ENCODE results near the gene DNAJB13.
"Not testable (repeated sequence)": the region's sequence is repeated elsewhere in the genome, so short reads cannot be mapped to it uniquely, and the experiment has no call there.

Gene DNAJB13

DNA sequence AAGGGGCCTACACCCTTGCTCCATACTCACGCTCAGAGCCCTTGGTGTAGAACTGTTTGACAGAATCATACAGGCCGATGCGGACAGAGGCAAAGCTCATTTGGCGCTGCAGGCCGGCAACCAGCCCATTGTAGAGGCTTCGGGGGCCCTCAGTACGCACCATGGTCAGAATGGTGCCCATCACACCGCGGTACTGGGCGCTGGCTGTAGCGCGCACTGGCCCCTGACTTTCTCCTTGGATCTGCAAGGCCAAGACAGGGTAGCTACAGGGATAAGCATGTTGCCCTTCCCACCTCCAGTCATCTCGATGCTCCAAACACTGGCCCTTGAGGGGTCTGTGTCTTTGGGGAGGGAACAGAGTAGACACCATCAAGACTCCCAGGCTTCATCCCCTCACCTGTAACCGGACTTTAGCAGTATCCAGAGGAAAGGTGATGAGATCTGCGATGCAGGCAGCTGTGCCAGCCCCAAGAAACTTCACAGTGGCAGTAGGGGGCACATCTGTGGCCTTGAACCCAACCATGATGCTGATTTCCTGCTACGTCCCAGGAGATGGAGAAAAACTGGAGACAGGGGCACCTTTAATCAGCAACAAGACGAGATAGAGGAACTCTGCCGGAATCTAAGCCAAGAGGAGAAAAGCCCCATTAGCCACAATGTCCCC, 27.2 kb downstream of the DNAJB13 start:
- no peak for DNase-seq

DNA sequence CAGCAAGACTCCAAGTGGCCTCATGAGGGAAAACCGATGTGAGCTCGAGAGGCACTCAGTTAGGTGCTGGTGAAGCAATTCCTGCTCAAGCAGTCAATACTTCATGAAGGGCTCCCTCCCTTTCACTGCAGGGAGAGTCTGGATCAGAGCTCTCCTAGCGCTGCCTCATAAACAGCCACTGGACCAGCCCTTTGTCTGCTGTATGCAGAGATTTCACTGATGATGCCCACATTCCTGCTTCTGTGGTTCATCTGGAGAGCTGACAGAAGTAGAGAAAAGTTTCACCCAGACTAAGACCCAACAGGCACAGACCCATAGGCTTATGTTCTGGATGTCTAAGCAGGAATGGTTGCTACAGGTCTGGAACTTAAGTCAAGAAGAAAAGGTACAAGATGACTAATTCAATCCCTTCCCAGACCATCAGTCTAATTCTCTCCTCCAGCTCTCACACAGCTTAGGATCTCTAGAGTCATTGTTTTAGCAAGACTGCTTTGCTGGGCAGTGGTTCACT, 27.8 kb downstream of the DNAJB13 start:
- DNase-seq: peak in 1 of 5 experiments; percentile 42

DNA sequence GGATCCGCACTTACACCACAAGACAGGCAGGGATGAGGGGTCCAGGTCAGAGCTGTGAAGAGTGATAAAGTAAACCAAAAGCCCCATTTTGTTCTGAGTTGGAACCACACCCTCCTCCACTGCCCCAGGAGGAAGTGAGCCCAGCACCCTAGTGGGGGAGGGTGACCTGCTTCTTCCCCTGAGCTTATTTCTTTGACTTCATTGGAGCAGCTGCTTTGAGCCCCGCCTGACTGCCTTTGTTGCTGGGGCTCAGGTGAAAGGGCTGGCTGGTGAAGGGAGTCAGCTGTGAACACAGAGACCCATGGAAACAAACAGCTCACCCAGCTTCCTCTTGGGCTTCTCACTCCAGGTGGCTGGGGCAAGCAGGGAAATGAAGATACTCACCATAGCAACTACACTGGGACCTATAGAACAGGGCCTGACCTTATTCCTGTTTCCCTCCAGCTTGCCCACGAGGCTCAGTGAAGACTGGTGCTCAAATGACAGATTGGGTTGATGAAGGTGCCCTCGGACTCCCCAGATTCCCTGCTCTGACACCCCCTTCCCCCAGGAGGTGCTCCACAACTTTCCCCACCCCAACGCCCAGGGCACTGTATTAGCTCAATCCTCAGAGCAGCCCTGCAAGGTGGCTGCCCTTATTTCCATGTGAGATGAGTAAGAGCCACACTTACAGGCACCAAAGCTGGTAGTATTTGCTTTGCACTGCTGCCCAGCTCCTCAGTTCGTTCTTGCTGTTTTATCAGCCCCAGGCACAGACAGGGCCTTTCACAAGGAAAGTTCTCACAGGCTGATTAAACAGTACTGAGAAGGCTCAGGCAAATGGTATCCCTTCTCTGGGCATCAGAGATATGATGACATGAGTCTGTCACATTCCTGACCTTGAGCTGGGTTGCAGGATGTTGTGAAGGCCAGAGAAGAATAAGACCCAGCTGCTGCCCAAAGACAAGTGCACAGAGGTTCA, 29.5 kb downstream of the DNAJB13 start:
- DNase-seq: peak; percentile 26 to 94 (median 71)

DNA sequence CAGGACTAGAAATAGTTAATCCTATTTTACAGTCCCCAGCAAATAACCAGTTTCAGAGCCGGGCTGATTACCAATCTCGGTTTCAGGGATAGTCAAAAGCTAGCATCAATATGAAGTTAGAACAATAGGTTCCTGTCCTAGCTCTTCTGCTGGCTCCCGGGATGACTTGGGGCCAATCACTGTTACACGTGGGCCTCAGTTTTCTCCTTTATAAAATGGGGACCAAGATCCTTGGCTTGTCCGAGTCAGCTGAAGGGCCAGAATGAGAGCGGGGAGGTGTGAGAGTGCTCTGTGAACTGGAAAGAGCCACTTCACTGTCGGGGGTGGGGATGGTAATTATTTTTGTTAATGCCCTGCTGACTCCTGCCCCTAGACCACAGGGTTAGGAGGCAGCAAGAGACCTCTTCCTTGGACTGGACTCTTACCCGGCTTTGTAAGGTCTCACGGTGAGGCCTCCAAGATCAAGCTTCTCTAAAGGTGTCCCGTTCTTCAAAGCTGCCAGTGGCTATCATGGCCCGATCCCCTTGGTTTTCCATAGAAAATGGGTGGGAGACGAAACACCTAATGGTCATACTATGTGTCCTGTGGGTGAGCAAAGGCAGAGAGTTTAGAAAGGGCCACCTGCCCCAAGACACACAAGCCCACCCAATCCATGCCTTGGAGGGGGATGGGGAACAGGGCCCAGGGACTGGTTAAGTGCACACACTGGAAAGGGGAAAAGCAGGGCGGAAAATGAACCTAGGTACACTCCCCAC, 30.4 kb downstream of the DNAJB13 start:
- DNase-seq: no peak

DNA sequence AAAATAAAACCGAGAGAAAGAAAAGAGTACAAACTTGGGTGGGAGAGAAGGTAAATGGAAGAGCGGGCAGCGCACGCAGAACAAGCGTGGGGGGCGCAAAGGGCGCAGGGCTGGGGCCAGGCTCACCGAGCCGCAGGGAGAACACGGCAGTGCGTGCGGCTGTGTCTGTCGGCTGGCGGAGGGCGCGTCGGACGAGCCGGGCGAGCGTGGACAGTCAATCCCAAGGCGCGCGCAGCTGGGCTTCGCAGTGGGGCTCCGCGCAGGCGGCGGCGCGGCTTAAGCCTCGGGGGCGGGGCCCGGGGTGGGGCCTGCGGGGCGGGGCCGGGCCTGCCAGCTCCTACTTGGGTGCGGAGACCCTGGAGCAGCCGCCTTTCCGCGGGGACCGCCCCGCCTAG, 31.8 kb downstream of the DNAJB13 start, which contains the start of gene UCP2:
TSS of gene UCP2 (minus strand) at position 249 of the 395 bp plus-strand sequence. CDS start 4,465 bp downstream, outside the sequence.
- peak; percentile 59 to 88 (median 79) for DNase-seq

DNA sequence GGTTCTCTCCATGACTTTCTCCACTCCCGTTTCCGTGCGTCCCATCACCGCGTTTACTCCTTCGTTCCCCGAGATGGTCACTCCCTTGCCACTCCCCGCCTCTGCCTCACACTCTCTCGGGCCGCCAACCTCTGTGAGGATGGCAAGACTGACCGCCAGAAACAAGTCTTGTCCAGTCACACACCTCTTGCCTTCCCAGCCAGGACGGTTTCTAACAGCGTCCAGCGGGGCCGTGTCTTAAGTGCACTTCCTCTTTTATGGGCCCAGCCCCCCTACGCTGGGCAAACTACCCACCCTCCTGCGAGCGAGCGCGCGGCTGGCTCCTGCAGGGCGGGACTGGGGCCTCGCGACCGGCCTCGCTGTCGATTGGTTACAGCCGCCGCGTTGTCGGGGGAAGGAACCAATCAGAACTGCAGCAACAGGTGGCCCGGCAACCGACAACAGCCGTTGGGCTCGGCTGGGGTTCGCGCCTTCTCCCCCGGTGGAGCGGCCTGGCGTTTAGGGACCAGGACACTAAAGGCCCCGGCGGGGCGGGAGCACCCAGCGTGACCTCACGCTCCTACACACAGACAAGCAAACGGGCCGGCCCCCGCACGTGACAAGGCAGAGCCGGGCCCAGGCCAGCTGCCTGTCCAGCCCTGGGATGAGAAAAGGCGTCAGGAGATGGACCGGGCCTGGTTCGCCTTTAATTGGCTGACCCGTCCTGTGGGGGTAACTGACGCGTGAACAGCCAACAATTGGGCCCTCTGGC, 32.3 kb downstream of the DNAJB13 start:
- DNase-seq: peak; percentile 83 to 98 (median 90)

DNA sequence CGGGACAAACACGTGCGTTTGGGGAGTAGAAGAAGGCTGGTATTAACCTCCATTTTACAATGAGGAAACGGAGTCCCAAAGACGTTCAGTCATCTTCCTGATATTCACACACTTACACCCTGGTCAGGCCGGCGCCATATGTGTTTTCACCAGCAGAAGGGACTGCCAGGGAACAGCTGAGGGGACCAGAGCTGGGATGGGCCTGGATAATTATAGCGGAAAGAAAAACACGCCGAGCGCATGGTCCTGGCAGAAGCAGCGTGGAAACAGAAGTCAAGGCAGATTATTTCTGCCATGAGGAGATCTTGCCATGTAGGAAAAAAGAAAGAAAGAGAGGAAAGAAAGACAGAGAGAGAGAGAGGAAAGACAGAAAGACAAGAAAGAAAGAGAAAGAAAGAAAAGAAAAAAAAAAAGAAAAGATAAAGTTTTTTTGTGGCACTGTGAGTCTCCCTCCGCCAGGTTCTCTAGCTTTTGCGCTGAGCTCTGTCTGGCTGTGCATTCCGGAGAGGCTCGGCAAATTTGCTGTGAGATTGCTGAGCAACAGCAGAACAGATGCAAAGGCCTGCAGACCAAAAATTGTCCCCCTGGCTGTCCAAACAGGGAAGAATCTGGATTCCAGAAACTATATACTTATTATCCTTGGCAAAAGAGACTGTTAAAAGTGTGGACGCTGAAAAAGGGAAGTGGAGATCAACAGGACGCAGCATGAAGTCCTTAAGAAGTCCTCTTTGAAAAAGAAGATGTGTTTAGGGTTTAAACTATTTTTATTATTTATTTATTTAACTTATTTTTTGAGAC, 33.1 kb downstream of the DNAJB13 start:
- no peak for DNase-seq

DNA sequence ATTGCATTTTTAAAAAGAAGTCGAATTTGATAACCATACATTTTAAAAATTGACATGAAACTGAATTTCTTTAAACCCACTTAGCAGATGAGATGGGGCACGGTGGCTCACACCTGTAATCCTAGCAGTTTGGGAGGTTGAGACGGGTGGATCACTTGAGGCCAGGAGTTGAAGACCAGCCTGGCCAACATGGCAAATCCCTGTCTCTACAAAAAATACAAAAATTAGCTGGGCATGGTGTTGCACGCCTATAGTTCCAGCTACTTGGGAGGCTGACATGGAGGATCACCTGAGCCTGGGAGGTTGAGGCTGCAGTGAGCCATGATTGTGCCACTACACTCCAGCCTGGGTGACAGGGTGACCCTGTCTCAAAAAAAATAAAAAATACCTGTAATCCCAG, 34.8 kb downstream of the DNAJB13 start:
- DNase-seq: not testable (repeated sequence)

DNA sequence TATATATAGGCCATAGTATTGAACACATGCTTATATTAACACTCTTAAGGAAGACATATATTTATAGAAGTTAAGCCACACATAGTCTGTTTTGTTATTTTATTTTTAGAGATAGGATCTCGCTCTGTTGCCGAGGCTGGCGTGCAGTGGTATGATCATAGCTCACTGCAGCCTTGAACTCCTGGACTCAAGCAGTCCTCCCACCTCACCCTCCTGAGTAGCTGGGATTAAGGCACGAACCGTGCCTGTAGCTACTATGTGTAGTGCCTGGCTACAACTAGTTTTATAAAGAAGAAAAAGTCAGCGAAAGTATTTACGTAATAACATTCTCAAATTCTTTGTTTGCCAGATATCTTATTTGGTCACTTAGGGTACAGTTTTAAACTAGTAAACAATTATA, 37.4 kb downstream of the DNAJB13 start:
- DNase-seq: no peak

DNA sequence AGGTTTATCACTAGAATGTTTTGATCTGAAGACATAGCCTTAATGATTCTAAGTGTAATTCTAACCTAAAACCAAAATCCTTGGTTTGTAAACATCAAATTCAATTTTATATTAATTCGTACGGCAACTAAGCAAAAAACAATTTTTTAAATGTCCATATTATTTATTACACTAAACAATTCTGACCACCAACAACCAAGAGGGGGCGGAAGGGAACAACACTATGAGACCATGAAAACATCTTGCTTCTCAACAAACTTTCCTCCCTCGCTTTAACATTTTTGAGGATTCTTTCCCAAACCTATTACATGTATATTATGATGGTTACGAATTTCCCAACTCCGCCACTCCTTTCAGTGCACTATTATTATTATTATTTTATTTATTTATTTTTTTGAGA, 38.3 kb downstream of the DNAJB13 start:
- DNase-seq: no peak

DNA sequence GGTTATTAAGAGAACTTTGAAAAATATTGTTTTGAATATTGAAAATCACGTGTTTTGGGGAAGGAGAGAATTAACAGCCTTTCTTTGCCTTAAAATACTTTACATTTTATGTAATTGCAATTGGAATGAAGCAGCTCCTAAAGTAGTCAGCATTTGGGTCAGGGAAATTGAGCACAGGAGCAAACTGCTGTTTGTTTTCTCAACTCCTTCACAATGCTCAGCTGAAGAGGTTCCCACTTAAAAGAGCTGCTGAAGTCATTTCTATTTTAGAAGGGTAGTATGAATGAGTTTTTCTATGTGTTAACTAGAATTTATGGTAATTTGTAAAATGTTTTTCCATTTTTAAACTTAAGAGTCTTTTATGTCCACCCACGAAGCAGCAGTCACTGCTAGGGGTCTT, 39.9 kb downstream of the DNAJB13 start:
- DNase-seq: no peak

DNA sequence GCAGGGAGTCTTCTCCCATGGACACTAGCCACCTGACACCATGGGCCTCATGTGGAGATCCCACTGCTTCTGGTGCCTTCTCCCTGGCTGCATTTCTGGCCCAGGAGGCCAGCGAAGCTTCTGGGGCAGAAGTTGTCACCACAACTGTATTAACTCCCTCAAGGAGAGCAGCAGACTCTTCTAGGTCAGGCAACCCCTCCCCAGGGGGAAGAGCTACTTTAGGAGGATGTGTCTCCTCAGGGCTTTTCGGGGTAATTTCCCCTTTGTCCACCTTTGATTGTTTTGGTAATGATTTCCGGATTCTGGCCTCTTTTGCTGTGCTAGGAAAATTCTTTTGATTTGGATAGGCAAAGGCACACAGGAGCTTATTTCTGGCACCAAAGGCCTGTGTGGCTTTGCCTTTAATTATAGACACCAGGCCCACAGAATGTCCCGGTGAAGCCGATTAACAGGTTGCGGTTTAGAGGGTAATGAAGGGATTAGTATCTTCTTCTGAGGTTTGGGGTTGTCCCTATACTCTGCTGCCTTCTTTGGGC, 40.7 kb downstream of the DNAJB13 start:
- no peak for DNase-seq

DNA sequence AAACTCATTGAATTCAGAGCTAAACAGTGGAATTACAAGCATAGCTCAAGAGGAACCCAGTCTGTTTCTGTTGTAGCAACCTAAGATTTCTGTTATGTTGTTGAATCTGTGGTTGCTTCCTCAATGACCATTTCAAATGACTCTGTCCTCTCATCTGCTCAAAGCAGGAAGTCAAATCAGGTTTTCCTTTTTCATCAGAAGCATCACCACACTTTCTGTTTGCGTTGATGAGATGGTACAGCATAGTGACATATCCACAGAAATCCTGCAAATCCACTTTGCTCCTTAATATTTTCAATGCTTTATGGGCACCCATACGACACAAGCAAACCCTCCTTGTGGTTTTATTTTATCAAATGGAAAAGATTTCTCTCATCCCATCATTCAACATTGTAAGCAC, 44.4 kb downstream of the DNAJB13 start:
- peak in 2 of 5 experiments; percentile 70 to 92 for DNase-seq

DNA sequence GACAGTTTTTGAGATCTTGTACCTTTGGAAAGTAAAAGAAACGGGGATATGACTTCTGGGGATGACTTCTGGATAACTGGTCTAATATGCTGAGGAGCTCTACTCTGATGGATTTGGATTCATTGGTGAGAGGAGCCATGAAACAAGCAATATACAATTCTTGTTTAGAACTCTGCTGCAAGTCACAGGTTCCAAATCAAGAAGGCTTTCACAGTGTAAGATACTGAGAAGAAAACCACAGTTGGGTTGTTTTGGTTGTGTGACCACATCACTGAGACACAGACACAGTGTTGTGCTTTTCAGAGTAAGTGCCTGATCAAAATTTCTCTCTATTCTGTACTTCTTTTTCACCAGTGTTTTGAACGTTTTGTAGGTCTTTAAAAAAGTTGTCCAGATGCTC, 44.9 kb downstream of the DNAJB13 start:
- DNase-seq: peak in 3 of 5 experiments; percentile 32 to 89 (median 65)

DNA sequence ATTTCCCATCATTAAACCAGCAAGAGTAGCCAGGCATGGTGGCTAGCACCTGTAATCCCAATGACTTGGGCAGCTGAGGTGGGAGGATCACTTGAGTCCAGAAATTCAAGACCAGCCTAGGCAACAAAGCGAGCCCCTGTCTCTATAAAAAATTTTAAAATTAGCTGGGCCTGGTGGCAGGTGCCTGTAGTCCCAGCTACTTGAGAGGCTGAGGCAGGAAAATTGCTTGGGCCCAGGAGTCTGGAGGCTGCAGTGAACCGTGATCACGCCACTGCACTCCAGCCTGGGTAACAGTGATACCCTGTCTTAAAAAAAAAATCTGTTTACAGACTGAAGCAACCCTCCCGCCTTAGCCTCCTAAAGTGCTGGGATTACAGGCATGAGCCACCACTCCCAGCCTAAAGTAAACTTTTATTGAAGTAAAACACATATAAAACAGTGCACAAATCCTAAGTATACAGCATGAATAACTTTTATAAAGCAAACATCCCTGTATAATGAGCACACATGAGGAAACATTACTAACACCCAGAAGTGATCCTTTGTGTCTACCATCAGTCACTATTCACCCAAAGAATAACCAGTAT, 45.4 kb downstream of the DNAJB13 start:
- DNase-seq: peak in 1 of 5 experiments; percentile 41

DNA sequence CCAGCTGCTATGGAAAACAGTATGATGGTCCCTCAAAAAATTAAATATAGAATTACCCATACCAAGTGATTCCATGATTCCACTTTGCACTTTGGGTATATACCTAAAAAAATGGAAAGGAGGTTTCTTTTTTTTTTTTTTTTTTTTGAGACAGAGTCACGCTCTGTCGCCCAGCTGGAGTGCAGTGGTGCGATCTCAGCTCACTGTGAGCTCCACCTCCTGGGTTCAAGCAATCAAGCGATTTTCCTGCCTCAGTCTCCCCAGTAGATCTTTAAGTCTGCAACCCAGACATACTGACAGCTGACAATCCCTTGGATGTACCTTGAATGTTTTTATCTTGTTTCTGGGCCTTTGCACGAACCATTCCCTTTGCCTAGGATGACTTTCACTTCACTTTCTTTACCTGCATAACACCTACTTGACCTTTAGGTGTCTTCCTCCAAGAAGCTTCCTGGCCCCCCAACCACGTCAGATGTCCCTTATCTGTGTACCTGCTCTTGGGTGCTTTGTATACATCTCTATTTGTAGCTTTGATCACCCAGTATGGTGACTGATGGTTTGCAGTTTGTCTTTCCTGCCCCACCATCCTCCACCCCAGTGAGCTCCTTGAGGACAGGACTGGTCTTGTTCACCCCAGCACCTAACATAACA, 46.4 kb downstream of the DNAJB13 start:
- DNase-seq: no peak

DNA sequence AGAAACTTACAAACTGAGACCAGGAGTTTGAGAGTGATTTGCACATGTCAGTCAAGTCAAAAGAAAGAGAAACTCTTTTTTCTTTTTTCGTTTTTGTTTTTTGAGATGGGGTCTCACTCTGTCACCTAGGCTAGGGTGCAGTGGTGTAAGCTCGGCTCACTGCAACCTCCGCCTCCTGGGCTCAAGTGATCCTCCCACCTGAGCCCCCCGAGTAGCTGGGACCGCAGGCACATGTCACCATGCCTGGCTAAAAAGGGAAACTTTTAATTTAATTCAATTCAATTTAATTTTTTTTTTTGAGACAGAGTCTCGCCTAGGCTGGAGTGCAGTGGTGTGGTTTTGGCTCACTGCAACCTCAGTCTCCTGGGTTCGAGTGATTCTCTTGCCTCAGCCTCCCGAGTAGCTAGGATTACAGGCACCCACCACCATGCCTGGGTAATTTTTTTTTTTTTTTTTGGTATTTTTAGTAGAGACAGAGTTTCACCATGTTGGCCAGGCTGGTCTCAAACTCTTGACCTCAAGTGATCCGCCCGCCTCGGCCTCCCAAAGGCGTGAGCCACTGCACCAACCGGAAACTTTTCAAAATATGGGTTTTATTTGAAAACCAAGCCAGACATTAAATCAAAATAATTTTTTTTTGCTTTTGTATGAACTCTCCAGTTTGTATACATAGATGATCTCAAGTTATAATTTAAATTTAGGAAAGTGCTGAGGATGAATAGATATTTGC, 48.2 kb downstream of the DNAJB13 start:
- DNase-seq: no peak

DNA sequence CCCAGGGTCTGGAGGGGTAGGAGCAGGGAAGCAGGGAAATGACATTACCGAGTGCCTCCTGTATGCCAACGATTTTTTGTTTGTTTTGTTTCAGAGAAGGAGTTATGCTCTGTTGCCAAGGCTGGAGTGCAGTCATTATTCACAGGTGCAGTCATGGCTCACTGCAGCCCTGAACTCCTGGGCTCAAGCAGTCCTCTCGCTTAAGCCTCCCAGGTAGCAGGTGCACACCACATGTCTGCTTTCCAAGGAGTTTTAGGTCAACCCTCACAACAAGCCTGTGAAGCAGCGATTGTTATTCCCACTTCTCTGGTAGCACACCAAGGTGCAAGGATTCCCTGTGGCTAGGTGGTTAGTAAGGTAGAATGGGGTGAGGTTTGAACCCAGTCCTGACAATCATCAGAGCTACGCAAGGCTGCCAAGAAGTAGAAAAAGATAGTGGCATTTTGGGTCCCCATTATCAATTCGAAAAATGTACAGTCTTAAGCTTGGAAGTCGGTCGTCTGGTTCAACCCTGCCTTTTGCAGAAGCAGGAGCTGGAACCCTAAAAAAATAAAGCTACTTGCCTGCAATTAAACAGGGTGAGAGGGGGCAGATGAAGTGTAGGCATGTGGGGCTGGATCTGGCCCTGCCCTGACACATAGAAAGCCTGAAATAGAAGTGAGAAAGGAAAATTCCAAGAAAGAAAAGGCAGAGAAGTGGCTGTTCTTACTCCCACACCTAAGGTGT, 48.9 kb downstream of the DNAJB13 start:
- DNase-seq: no peak

Data from T-helper 2 cell (primary cell).